Aorta (tissue), 5 donors: ENCODE data around the gene DMTF1. TPM values are rescaled to one million over a fixed set of nuclear protein-coding genes. Genes with fewer than 3 reads are reported as not detected.
A peak's percentile ranks its signal among the peaks of the same experiment; 100 is the strongest.

ENCODE experiments used
- ATAC-seq: fragments of 200-7000 bp; cut with Tn5 transposase; one replicate; pipeline ENCODE4 v1.9.1; 2022; ENCODE audit warnings: moderate library complexity; ENCODE audit not compliant: low FRiP score
- DNase-seq, 2 donors: peaks; one replicate each; pipeline ENCODE4 v3.0.0-alpha.2; 2020
- H3K27ac ChIP-seq, 2 donors: one replicate each; pipeline ENCODE4 v1.5.1; 2013; ENCODE audit warnings: low read length in 2 of 2, mild to moderate bottlenecking in 2 of 2, moderate library complexity in 2 of 2, control low read depth in 1 of 2, inconsistent platforms in 1 of 2, low read depth in 1 of 2
- H3K27me3 ChIP-seq, 2 donors: one replicate each; pipeline ENCODE4 v1.6.1; 2013; ENCODE audit warnings: control low read depth in 1 of 2, low read length in 1 of 2, mild to moderate bottlenecking in 1 of 2, moderate library complexity in 1 of 2; ENCODE audit not compliant: insufficient read depth in 2 of 2, control insufficient read depth in 1 of 2
- H3K36me3 ChIP-seq, 2 donors: one replicate each; pipeline ENCODE4 v1.6.1; 2013; ENCODE audit warnings: control low read depth in 1 of 2, low read length in 1 of 2, mild to moderate bottlenecking in 1 of 2; ENCODE audit not compliant: insufficient read depth in 2 of 2, control insufficient read depth in 1 of 2
- H3K4me1 ChIP-seq, 2 donors: one replicate each; pipeline ENCODE4 v1.6.1; 2013; ENCODE audit warnings: low read length in 2 of 2, control low read depth in 1 of 2, mild to moderate bottlenecking in 1 of 2, moderate library complexity in 1 of 2; ENCODE audit not compliant: insufficient read depth in 2 of 2, control insufficient read depth in 1 of 2
- H3K4me3 ChIP-seq, 2 donors: one replicate each; pipeline ENCODE4 v1.5.1; 2013; ENCODE audit warnings: low read length in 2 of 2, control low read depth in 1 of 2, mild to moderate bottlenecking in 1 of 2
- H3K9me3 ChIP-seq: one replicate; pipeline ENCODE4 v1.6.1; 2013; ENCODE audit warnings: mild to moderate bottlenecking, low read length; ENCODE audit not compliant: control insufficient read depth
- WGBS, 2 donors: extraction: QIAGEN DNeasy Blood & Tissue Kit; methylation state at CpG; one replicate each; pipeline ENCODE4 v1.1.7; 2013; 5-methylcytosine and 5-hydroxymethylcytosine counted together
- intact Hi-C, 2 donors: fragments of 100-400 bp; cut with DNase I; formaldehyde crosslinking; loops; one replicate each; pipeline versions ENCODE4 v1.14.2 to v1.15.0; 2022
- polyA plus RNA-seq, 2 donors: library from polyadenylated mRNA; stranded (reverse); fragments of 200-250 nt; gene quantifications; one replicate each; pipeline ENCODE4 v1.2.3, GENCODE V29; 2013
- total RNA-seq, 2 donors: library from RNA; stranded (reverse); fragmentation: NEBNext Ultra II Directional; extraction: Animal tissue kit (Norgen Biotek cat#: 25700); gene quantifications; one replicate each; pipeline ENCODE4 v1.2.1, GENCODE V29; 2021
- donor health status: healthy with polysubstance abuse.
- donor health status: Bipolar disorder and iron deficiency.
- donor health status: DM: no; HTN: no; CAD: no.
- donor health status: DM: no; HTN: no; CAD: no.
- donor health status: DM: yes; HTN: yes; CAD: no.

DMTF1 gene
- total and polyA plus RNA-seq, 4 donors, result 18.7 to 135 (median 73.1) TPM

GRCh38 chr7:87137271-87137670 is 15.0 kb upstream of the DMTF1 start:
- no peak for DNase-seq
- H3K27me3 ChIP-seq, result no peaks in the 10 kb centered on the region
- peaks cover 1% of the 10 kb centered on the region for H3K9me3 ChIP-seq
- ATAC-seq, result no peak
- H3K27ac ChIP-seq, result no peak overlapping the region
- intact Hi-C loops, result no loop called here
- H3K36me3 ChIP-seq, result no peaks in the 10 kb centered on the region
- H3K4me3 ChIP-seq, result no peak overlapping the region
- no peaks in the 10 kb centered on the region for H3K4me1 ChIP-seq

DNA sequence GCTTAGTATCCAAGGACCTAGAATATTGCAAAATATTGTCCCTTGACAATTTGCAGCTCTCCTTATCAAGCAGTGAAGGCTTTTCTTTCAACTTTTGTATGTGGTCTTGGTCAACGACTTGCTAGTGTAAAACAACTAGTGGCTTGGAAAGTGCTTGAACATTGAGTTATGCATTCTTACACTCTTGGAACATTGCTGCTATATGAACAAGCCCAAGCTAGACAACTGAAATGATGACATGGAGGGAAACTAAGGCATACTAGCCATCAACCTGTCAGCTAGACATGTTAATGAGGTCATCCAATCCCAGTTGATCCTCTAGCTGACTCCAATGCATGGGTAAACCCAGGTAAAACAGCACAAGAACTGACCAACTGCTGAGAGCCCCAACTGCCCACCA is 12.7 kb upstream of the DMTF1 start:
- Histone ChIP-seq H3K4me1 (no peaks in the 10 kb centered on the region), H3K4me3 (no peak overlapping the region), H3K36me3 (no peaks in the 10 kb centered on the region), H3K27me3 (no peaks in the 10 kb centered on the region), H3K9me3 (peaks cover 1% of the 10 kb centered on the region), H3K27ac (no peak overlapping the region)
- no peak for DNase-seq
- no peak for ATAC-seq
- intact Hi-C loops, result no loop called here
- WGBS, 2 donors, result 70 to 73% methylated on average over 1 of the region's 1 CpG

DNA sequence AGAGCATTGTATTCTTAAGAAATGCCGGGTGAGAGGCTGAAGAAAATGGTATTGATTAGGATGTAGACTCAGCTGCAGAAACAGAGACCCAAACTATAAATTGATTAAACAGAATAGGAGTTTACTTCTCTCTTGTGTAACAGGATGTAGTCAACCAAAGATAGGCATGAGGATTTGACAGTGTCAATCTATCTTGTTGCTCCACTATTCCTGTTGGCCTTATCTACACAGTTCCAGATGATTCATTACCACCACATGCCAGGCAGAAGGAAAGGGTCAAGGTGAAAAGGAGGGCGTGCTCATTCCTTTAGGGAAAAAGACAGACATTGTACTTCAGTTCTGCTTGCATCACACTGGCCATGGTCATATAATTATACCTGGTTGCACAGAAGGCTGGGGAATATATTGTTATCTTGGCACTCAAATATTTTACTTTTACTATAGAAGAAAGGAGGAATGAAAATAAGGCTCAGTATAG is 11.9 kb upstream of the DMTF1 start:
- 49 to 55% methylated on average over 2 of the region's 2 CpGs for WGBS, 2 donors
- H3K36me3 ChIP-seq, result no peaks in the 10 kb centered on the region
- DNase-seq (no peak), ATAC-seq (no peak)
- intact Hi-C loops, result loop anchor here in 1 of 2 donors (5.0 kb wide), 1 partner anchor 208 kb away; no protein-coding TSS in a partner anchor
- peaks cover 1% of the 10 kb centered on the region for H3K9me3 ChIP-seq
- H3K4me1 ChIP-seq, result no peaks in the 10 kb centered on the region
- H3K27me3 ChIP-seq, result no peaks in the 10 kb centered on the region
- H3K4me3 ChIP-seq, result no peak overlapping the region
- no peak overlapping the region for H3K27ac ChIP-seq

DNA sequence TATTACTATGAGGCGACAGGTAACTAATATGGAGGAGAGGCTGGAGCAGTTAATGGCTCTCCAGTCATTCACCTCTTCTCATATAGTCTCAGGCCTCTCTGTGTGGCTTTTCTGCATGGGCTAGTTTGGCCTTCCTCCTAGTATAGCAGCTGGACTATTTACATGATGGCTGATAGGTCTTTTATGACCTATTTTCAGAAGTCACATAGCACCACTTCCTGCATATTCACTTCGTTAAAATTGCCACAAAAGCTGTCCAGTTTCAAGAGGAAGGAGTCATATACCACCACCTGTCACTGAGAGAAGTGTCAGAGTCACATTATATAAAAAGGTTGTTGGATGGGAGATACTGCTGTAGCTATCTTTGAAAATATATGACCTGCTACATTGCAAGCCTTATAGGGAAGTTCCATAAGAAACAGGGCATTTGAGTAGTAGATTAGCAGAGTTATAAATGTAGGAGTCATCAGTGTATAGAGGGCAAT is 8.0 kb upstream of the DMTF1 start:
- no peak for ATAC-seq
- no peaks in the 10 kb centered on the region for H3K36me3 ChIP-seq
- intact Hi-C loops, result loop anchor here in 1 of 2 donors (5.0 kb wide), 1 partner anchor 212 kb away; no protein-coding TSS in a partner anchor
- H3K4me1 ChIP-seq, result no peaks in the 10 kb centered on the region
- WGBS, 2 donors, result 74% methylated on average over 2 of the region's 2 CpGs
- no peak overlapping the region for H3K27ac ChIP-seq
- H3K4me3 ChIP-seq, result no peak overlapping the region
- no peaks in the 10 kb centered on the region for H3K27me3 ChIP-seq
- DNase-seq, result no peak
- H3K9me3 ChIP-seq, result peaks cover 1% of the 10 kb centered on the region

GRCh38 chr7:87146740-87147386 is 5.4 kb upstream of the DMTF1 start:
- DNase-seq, result peak; percentile 43 to 61
- Histone ChIP-seq H3K36me3 (no peaks in the 10 kb centered on the region), H3K4me1 (no peaks in the 10 kb centered on the region), H3K9me3 (no peaks in the 10 kb centered on the region), H3K4me3 (no peak overlapping the region), H3K27ac (no peak overlapping the region), H3K27me3 (no peaks in the 10 kb centered on the region)
- WGBS, 2 donors, result 84 to 85% methylated on average over 24 to 25 of the region's 25 CpGs
- ATAC-seq, result no peak
- intact Hi-C loops, result loop anchor here in 1 of 2 donors (5.0 kb wide), 2 partner anchors 205 to 220 kb away; no protein-coding TSS in a partner anchor

DNA sequence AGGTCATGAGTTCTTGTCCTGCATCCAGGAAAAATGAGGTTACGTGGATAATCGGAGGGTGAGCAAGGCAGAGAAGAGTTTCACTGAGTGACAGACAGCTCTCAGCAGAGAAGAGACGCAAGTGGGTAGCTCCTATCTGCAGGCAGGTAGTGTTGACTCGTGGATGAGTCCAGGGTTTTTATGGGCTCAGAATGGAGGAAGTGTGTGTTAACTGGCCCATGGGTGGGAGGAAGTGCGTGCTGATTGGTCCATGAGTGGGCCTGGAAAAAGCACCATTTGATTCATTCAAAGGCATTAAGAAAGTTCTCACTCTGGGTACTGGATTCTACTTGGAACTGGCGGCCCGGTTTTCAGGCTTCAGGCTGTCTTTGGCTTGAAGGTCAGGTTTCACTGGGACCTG is 4.8 kb upstream of the DMTF1 start:
- Histone ChIP-seq H3K36me3 (no peaks in the 10 kb centered on the region), H3K27ac (no peak overlapping the region), H3K4me1 (no peaks in the 10 kb centered on the region), H3K4me3 (no peak overlapping the region), H3K9me3 (no peaks in the 10 kb centered on the region), H3K27me3 (no peaks in the 10 kb centered on the region)
- ATAC-seq (no peak), DNase-seq (no peak)
- intact Hi-C loops, result loop anchor here in 1 of 2 donors (5.0 kb wide), 2 partner anchors 205 to 220 kb away; no protein-coding TSS in a partner anchor
- whole genome bisulfite sequencing, 2 donors, result 89 to 91% methylated on average over 7 of the region's 7 CpGs

GRCh38 chr7:87148332-87148955 is 3.8 kb upstream of the DMTF1 start:
- H3K9me3 ChIP-seq, result no peaks in the 10 kb centered on the region
- WGBS, 2 donors, result 67 to 72% methylated on average over 1 of the region's 1 CpG
- no peaks in the 10 kb centered on the region for H3K4me1 ChIP-seq
- intact Hi-C loops, result loop anchor here in 1 of 2 donors (5.0 kb wide), 2 partner anchors 206 to 221 kb away; no protein-coding TSS in a partner anchor
- no peaks in the 10 kb centered on the region for H3K27me3 ChIP-seq
- no peak for DNase-seq
- no peak for ATAC-seq
- H3K27ac ChIP-seq, result no peak overlapping the region
- no peaks in the 10 kb centered on the region for H3K36me3 ChIP-seq
- H3K4me3 ChIP-seq, result no peak overlapping the region

GRCh38 chr7:87151002-87151728 is 1.1 kb upstream of the DMTF1 start:
- intact Hi-C loops, result loop anchor here (5.0 to 10.0 kb wide), 3 partner anchors 71 to 264 kb away; partner anchors contain the start of gene CROT (in 2 of the 2)

More at GRCh38 chr7:87151002-87151728, 1.1 kb upstream of the DMTF1 start:
- Histone ChIP-seq H3K36me3 (no peaks in the 10 kb centered on the region), H3K9me3 (no peaks in the 10 kb centered on the region), H3K27ac (peak overlapping the region; percentile 52 to 97), H3K4me1 (peaks cover 0 to 3% of the 10 kb centered on the region in 2 donors), H3K27me3 (no peaks in the 10 kb centered on the region), H3K4me3 (peak overlapping the region; percentile 29 to 62)
- ATAC-seq (no peak), DNase-seq (no peak)
- WGBS, 2 donors, result 19% methylated on average over 9 of the region's 9 CpGs
